Suprapubic skin (tissue), 4 donors: ENCODE measurements around the gene TAB3. TPM values are rescaled to one million over a fixed set of nuclear protein-coding genes. Genes with fewer than 3 reads are reported as not detected.

ENCODE experiments used
- DNase-seq, 2 donors: peaks; one replicate each; pipeline ENCODE4 v3.0.0-alpha.2; 2019; ENCODE audit warnings: low spot score in 2 of 2
- H3K27ac ChIP-seq: fragments of 200-600 bp; sonication (generic); one replicate; pipeline ENCODE4 v1.5.1; 2019
- H3K27me3 ChIP-seq: fragments of 200-600 bp; sonication (generic); one replicate; pipeline ENCODE4 v1.5.1; 2019
- H3K36me3 ChIP-seq: fragments of 200-600 bp; sonication (generic); one replicate; pipeline ENCODE4 v1.5.1; 2019
- H3K4me1 ChIP-seq: fragments of 200-600 bp; sonication (generic); one replicate; pipeline ENCODE4 v1.5.1; 2019
- H3K4me3 ChIP-seq: fragments of 200-600 bp; sonication (generic); one replicate; pipeline ENCODE4 v1.5.1; 2019; ENCODE audit warnings: mild to moderate bottlenecking
- H3K9me3 ChIP-seq: fragments of 200-600 bp; sonication (generic); one replicate; pipeline ENCODE4 v1.5.1; 2019
- CTCF ChIP-seq, 2 donors: fragments of 200-600 bp in 1 of 2; fragments of 450-650 bp in 1 of 2; sonication (generic) in 1 of 2; IDR thresholded peaks; one replicate each; pipeline ENCODE4 v1.5.1; 2016 to 2019; ENCODE audit warnings: antibody characterized with exemption in 2 of 2, mild to moderate bottlenecking in 1 of 2, moderate library complexity in 1 of 2
- EP300 ChIP-seq: sonication (generic); formaldehyde crosslinking; IDR thresholded peaks from one replicate; pipeline ENCODE4 v1.6.1; 2017; ENCODE audit warnings: antibody characterized with exemption
- POLR2A ChIP-seq, 2 donors: fragments of 450-650 bp; IDR thresholded peaks; one replicate each; pipeline ENCODE4 v1.6.1; 2017; ENCODE audit warnings: antibody characterized with exemption in 2 of 2, mild to moderate bottlenecking in 2 of 2, moderate library complexity in 2 of 2
- POLR2AphosphoS5 ChIP-seq, 3 donors: sonication (generic); formaldehyde crosslinking; IDR thresholded peaks; one replicate each; pipeline ENCODE4 v1.6.1; 2017; ENCODE audit warnings: antibody characterized with exemption in 3 of 3
- WGBS: methylation state at CpG from one replicate; pipeline ENCODE4 v1.1.5; 2018; 5-methylcytosine and 5-hydroxymethylcytosine counted together
- total RNA-seq, 4 donors: library from RNA; depleted of rRNA; stranded (reverse); fragments of >200 nt; gene quantifications; one replicate each; pipeline ENCODE4 v1.1.0, GENCODE V29; 2016

TAB3 gene
- total RNA-seq, 4 donors from 2014 or later = 23.2 to 41.9 (median 26.8) TPM

DNA sequence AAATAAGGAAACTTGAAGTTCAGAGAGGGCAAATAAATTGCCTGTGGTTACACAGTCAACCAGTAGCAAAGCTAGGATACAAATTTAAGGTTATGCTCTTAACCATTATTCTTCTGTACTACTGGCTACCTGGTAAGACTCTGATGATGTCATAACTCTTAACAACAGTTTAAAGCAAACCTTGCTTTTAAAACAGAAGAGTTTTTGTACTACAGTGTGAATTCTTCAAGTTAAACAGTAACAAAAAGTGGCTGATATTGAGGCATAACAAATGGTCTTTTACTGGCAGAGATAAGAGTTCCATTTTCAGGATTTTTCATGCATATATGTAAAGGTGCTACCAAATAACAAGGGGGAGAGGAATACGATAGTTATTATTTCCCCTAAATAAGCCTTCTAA lies 23.4 kb downstream of the TAB3 start:
- Histone ChIP-seq H3K27ac (no peak overlapping the region), H3K27me3 (no peaks in the 10 kb centered on the region), H3K36me3 (no peaks in the 10 kb centered on the region), H3K4me1 (no peaks in the 10 kb centered on the region), H3K9me3 (no peaks in the 10 kb centered on the region), H3K4me3 (no peak overlapping the region)
- TF ChIP-seq POLR2AphosphoS5 (IDR thresholded peaks at IDR 0.05) (no peak), CTCF (IDR thresholded peaks at IDR 0.05) (no peak), EP300 (no peak), POLR2A (IDR thresholded peaks at IDR 0.05) (no peak)
- WGBS = 89% methylated on average over 1 of the region's 1 CpG
- no peak for DNase-seq

- WGBS = 37% methylated on average over 3 of the region's 3 CpGs
- no peak overlapping the region for H3K27ac ChIP-seq
- no peak for DNase-seq
- H3K9me3 ChIP-seq = no peaks in the 10 kb centered on the region
- H3K4me1 ChIP-seq = no peaks in the 10 kb centered on the region
- H3K36me3 ChIP-seq = no peaks in the 10 kb centered on the region
- H3K4me3 ChIP-seq = no peak overlapping the region
- no peaks in the 10 kb centered on the region for H3K27me3 ChIP-seq
- no peak for TF ChIP-seq POLR2AphosphoS5 (IDR thresholded peaks at IDR 0.05)
- TF ChIP-seq POLR2A (IDR thresholded peaks at IDR 0.05) = no peak
- no peak for TF ChIP-seq EP300
- TF ChIP-seq CTCF (IDR thresholded peaks at IDR 0.05) = no peak
Measured at GRCh38 chrX:30865015-30865414, 24.0 kb downstream of the TAB3 start.

GRCh38 chrX:30864383-30864785 lies 24.7 kb downstream of the TAB3 start:
- no peak overlapping the region for H3K4me3 ChIP-seq
- H3K4me1 ChIP-seq = no peaks in the 10 kb centered on the region
- DNase-seq = no peak
- no peak overlapping the region for H3K27ac ChIP-seq
- H3K9me3 ChIP-seq = no peaks in the 10 kb centered on the region
- H3K27me3 ChIP-seq = no peaks in the 10 kb centered on the region
- no peak for TF ChIP-seq EP300
- no peak for TF ChIP-seq CTCF (IDR thresholded peaks at IDR 0.05)
- TF ChIP-seq POLR2AphosphoS5 (IDR thresholded peaks at IDR 0.05) = no peak
- no peak for TF ChIP-seq POLR2A (IDR thresholded peaks at IDR 0.05)
- WGBS = 64% methylated on average over 1 of the region's 1 CpG
- H3K36me3 ChIP-seq = no peaks in the 10 kb centered on the region

DNA sequence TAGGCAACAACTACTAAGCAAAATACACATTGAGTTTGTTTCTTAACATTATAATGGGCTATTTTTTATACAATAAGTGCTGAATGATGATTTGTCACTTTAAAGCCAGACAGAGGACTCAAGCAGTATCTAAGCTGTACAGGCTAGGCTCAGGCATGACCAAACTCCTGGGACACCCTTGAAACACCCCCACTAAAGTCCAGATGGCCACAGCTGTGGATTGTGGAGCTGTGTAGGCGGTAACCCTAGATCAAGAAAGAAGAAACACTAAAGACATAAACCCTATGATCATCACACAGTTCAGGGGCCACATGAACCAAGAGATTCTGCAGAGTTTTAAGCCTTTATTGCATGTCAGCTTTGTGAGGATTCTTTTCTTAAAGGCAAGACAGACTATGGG lies 25.1 kb downstream of the TAB3 start:
- Histone ChIP-seq H3K9me3 (no peaks in the 10 kb centered on the region), H3K36me3 (no peaks in the 10 kb centered on the region), H3K27me3 (no peaks in the 10 kb centered on the region), H3K4me1 (no peaks in the 10 kb centered on the region), H3K27ac (no peak overlapping the region), H3K4me3 (no peak overlapping the region)
- no peak for TF ChIP-seq POLR2A (IDR thresholded peaks at IDR 0.05)
- no peak for TF ChIP-seq CTCF (IDR thresholded peaks at IDR 0.05)
- TF ChIP-seq POLR2AphosphoS5 (IDR thresholded peaks at IDR 0.05) = no peak
- TF ChIP-seq EP300 = no peak
- 73% methylated on average over 1 of the region's 1 CpG for WGBS
- DNase-seq = no peak

- H3K4me3 ChIP-seq = no peak overlapping the region
- TF ChIP-seq CTCF (IDR thresholded peaks at IDR 0.05) = no peak
- no peak for TF ChIP-seq EP300
- no peak for TF ChIP-seq POLR2AphosphoS5 (IDR thresholded peaks at IDR 0.05)
- TF ChIP-seq POLR2A (IDR thresholded peaks at IDR 0.05) = no peak
- H3K27ac ChIP-seq = no peak overlapping the region
- no peaks in the 10 kb centered on the region for H3K4me1 ChIP-seq
- no peaks in the 10 kb centered on the region for H3K27me3 ChIP-seq
- no peak for DNase-seq
- peaks cover 18% of the 10 kb centered on the region for H3K36me3 ChIP-seq
- H3K9me3 ChIP-seq = no peaks in the 10 kb centered on the region
- WGBS = 71% methylated on average over 1 of the region's 1 CpG
Measured at GRCh38 chrX:30858098-30858497, 31.0 kb downstream of the TAB3 start.
